NCI-H2196 treated with DMSO at 0.1 percent for 48 hours (cell line): ENCODE results near the gene LPP.
A peak's percentile ranks its signal among the peaks of the same experiment; 100 is the strongest.
"Not testable (repeated sequence)": the region's sequence is repeated elsewhere in the genome, so short reads cannot be mapped to it uniquely, and the experiment has no call there.

ENCODE experiments used
- DNase-seq: peaks from one replicate; lab custom pipeline; 2025; ENCODE audit not compliant: unreplicated experiment; lab: John Stamatoyannopoulos, UW

LPP gene

GRCh38 chr3:188421836-188422540 lies 268.0 kb downstream of the LPP start:
- no peak for DNase-seq

- DNase-seq: not testable (repeated sequence)
Measured at GRCh38 chr3:188427981-188428380, 274.0 kb downstream of the LPP start.

GRCh38 chr3:188431040-188431439 lies 277.1 kb downstream of the LPP start:
- DNase-seq: no peak

- no peak for DNase-seq
Measured at GRCh38 chr3:188431553-188431952, 277.6 kb downstream of the LPP start.

- DNase-seq: peak; percentile 17
Measured at GRCh38 chr3:188432802-188433520, 279.0 kb downstream of the LPP start.

- no peak for DNase-seq
Measured at GRCh38 chr3:188433521-188434150, 279.7 kb downstream of the LPP start.

- DNase-seq: no peak
Measured at GRCh38 chr3:188434594-188434993, 280.6 kb downstream of the LPP start.

- DNase-seq: no peak
Measured at GRCh38 chr3:188435266-188435665, 281.3 kb downstream of the LPP start.

GRCh38 chr3:188437926-188438325 lies 284.0 kb downstream of the LPP start:
- no peak for DNase-seq

GRCh38 chr3:188439080-188439479 lies 285.1 kb downstream of the LPP start:
- no peak for DNase-seq

GRCh38 chr3:188440340-188440972 lies 286.5 kb downstream of the LPP start:
- DNase-seq: no peak

GRCh38 chr3:188442430-188442829 lies 288.5 kb downstream of the LPP start:
- no peak for DNase-seq

GRCh38 chr3:188445175-188445574 lies 291.2 kb downstream of the LPP start:
- not testable (repeated sequence) for DNase-seq

- no peak for DNase-seq
Measured at GRCh38 chr3:188446014-188446413, 292.1 kb downstream of the LPP start.

GRCh38 chr3:188446766-188447165 lies 292.8 kb downstream of the LPP start:
- no peak for DNase-seq

- DNase-seq: no peak
Measured at GRCh38 chr3:188448813-188449212, 294.9 kb downstream of the LPP start.

GRCh38 chr3:188449421-188449820 lies 295.5 kb downstream of the LPP start:
- no peak for DNase-seq

GRCh38 chr3:188452158-188452772 lies 298.3 kb downstream of the LPP start:
- no peak for DNase-seq

GRCh38 chr3:188453431-188454384 lies 299.8 kb downstream of the LPP start:
- DNase-seq: no peak

GRCh38 chr3:188455748-188456147 lies 301.8 kb downstream of the LPP start:
- DNase-seq: no peak
